Measurements from ENCODE around the gene ENTPD8.
"Not testable (repeated sequence)": the region's sequence is repeated elsewhere in the genome, so short reads cannot be mapped to it uniquely, and the experiment has no call there.

The ENTPD8 gene

DNA sequence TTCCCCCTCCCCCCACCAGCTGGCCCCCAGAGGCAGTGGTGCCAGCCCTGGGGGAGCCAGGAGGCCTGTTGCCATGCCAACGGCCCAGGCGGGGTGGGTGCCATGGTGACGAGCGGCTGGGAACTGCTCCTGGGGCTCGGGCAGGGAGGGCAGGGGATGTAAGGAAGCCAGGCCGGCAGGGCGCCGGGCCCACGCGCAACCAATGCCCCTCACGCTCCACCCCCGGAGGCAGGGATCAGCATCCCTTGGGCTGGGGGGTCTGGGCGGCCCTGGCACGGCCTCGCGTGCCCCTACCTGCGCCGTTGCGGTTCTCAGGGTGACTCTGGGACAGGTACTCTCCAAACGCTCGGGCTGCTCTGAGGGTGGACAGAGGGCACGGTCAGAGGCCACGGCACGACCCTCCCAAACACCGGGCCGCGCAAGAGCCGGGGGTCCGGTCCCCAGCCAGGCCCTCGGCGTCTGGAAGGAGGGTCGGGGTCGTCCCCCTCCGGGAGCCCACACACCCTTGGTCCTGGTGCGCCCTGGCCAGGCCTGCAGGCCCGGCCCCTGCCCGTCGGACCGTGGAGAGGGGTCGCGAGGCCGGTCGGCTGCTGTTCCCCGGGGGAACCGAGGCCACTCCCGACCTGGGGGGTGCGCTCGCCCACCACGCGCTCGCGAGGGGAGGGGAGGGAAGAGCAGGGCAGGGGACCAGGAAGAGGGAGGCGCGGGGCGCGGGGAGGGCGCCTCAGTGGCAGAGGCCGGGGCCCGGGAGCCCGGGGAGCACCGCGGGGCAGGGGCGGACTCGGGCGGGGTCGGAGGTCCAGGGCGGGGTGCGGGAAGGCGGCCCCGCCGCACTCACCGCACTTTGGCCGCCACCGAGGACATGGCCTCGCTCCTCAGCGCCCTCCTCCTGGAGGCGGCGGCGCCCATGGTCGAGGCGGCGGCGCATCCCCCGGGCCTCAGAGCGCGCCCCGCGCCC is 17.3 kb upstream of the ENTPD8 start:
- DNase-seq: peak in 8 of 14 donors; percentile 30 to 76 (median 66)

DNA sequence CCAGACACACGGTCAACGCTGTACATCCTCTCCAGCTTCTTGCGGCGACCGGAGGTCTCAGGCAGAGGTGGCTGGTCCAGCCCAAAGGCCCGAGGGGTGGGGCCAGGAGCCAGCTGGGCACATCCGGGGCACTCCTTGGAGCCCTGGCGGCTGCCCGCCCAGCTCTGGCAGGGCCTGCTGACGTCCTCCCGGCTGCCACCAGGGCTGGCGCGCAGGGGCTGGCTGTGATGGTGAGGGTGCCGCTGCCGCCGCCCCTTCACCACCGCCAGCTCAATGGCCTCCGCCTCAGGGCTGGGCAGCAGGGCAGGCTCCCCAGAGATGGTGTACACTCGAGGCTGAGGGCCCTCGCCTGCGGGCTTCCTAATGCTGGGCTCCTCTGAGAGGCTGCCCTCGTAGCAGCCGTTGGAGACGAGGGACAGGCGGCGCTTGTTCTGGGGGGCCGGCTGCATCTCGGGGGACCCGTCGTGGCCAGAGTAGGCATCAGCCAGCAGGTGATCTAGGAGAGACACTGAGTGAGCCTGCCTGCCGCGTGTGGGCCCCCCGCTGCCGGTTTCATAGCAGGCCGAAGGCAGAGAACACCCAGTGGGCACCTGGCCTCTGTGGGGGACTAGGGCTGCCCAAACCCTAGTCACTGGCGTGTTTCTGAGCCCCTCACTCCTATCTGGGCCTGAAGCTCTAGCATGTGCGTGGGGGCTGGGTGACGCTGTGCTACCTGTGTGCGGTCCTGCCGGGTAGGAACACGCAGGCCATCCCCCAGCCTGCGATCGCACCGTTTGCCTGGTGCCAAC is 16.4 kb upstream of the ENTPD8 start:
- DNase-seq: peak in 4 of 14 donors; percentile 29 to 64 (median 48)

DNA sequence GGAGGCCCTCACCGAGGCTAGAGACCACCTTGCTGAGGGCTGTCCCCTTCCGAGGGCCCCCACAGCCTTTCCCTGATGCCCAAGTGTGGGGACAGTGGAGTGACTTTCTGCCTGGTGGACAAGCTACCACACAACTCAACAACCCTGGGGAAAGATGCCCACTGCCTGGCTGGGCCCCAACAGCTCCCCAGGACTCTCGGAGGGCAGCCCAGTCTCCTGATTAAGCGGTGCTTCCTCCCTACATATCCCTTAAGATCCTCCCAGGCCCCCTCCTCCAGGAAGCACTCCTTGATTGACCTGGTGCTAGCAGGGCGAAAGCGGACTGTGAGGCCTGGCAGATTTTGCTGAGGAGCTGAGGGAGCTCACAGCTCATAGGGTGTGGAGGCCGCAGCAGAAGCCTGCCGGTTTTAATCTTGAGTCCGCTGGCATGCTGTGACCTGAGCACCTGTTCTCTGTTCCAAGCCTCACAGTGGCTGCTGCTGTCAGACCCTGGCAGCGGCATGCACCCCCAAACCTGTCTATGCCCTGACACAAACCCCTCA is 15.8 kb upstream of the ENTPD8 start:
- DNase-seq: no peak

DNA sequence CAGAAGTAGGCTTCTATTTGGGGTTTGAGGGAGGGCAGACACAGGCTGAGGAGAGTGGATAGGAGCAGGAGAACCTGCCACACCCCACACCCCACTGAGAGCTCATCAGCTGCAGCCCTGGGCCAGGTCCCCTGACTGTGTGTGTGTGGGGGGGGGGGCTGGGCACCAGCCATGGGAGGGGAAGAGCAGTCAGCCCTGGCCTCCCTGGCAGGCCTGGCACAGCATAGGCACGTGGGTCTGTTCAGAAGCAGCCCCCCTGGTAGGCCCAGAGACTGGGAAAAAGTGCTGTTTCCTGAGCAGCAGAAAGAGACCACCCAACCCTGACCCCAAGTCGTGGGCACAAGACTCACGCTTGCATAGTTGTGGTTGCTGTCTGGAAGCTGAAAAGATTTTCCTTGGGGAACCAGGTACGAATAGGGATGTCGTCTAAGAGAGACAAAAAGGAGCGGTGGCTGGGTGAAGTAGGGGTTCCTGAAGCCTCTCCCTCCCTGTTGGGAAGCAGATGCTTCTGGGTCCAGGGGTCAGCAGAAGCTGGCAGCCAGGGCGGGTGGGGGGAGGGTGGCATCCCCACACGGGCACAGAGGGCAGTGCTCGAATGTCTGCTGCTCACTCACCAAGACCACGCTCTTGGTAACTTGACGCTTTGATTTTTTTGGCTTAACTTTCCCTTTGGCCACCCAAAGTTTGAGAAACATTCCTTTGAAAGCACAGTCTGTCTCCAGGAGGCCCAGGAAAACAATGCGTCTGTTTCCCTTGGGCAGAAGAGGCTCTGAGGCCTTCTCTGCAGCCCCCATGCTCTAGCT is 15.1 kb upstream of the ENTPD8 start:
- DNase-seq: peak in 2 of 14 donors; percentile 30 to 70

DNA sequence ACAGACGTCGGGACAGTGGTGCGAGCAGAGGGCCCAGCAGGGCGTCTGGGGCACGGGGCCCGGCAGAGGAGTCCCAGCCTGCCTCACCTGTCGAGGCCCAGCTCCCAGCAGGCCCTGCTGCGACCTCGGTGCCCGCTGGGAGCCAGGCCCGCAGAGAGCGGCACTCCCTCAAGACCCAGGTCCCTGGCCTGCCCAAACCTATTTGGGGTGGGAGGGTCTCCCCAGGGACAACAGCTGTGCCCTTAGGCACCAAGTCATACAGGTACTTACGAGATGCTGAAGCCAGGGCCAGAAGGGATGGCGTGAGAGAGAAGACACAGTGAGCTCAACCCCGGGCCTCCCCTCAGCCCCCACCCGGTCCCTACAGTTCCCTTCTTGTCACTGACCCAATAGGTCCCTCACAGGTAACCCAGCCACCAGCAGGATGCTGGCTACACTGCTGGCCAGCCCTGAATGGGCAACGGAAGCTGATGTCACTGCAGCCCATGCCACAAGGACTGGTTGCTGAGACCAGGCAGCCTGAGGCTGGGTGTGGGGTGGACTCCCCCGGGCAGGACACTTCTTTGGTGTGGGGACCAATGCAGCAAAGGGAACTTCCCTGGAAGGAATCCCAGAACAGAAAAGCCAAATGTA is 14.3 kb upstream of the ENTPD8 start:
- DNase-seq: no peak

DNA sequence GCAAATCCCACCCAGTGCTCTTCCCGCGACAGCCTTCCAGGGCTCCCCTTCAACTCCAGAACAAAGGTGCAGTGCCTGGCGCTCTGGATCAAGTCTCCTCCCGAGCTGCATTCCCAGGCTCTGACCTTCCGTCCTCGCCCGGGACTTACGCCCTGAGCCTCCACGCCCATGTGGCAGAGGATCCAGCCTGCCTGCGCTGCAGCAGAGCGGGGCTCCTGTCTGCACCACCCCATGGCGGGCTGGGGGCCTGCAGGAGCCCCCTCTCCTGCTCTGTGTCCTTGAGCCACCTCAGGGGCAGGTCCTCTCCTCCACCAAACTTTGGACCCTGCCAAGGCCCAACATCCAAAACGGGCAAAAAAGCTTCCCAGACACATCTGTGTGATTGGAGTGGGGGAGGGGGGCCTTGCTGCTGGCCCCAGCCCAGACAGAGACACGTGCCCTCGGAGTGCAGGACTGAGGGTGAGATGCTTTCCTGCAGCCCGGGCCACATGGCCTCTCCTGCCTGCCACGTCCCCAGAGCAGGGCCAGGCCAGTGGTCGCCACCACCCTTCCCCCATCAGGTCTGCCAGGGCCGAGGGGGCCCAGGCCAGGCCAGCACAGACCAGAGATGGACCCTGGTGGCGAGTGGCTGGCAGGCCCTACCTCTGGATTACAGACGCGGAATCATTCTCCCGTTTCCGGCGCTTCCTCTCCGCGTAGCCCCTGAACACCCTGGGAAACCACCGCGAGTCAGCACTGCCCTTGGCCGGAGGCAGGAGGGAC is 13.6 kb upstream of the ENTPD8 start:
- DNase-seq: no peak

DNA sequence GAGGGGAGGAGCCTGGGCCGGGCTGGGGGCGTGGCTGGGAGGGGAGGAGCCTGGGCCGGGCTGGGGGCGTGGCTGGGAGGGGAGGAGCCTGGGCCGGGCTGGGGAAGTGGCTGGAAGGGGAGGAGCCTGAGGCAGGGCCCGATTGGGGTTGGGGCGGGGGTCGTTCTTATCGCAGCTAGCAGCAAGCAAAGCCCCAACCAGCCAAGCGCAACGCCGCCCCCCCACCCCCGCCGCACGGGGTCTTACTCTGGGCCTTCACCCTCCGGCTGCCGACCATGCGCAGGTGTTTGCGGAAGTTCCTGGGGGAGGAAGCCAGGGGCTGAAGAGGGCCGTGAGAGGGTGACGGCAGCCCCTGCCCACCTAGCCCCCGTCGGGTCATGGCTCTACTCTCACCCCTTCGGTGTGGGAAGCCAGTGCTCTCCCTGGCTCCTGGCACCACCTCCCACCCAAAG is 13.0 kb upstream of the ENTPD8 start:
- peak in 1 of 14 donors; percentile 31 for DNase-seq

DNA sequence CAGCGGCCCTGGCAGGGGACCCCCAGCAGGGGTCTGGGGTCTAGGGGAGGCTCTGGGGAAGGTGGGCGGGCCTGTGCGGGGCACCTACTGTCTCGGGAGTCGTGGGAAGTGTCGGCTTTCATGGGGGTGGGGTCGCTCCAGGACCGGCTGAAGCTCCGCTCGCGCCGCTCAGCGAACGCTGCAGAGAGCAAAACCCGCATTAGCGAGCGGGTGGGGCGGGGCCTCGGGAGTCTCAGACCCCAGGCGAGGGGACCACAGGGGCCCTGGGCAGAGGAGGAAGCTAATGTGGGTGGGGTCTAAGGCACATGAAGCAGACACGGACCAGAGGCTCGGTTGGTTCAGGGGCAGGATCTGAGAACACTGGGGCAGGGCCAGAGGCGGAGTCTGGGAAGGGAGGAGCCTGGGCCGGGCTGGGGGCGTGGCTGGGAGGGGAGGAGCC is 12.5 kb upstream of the ENTPD8 start:
- peak in 3 of 14 donors; percentile 22 to 33 (median 30) for DNase-seq

DNA sequence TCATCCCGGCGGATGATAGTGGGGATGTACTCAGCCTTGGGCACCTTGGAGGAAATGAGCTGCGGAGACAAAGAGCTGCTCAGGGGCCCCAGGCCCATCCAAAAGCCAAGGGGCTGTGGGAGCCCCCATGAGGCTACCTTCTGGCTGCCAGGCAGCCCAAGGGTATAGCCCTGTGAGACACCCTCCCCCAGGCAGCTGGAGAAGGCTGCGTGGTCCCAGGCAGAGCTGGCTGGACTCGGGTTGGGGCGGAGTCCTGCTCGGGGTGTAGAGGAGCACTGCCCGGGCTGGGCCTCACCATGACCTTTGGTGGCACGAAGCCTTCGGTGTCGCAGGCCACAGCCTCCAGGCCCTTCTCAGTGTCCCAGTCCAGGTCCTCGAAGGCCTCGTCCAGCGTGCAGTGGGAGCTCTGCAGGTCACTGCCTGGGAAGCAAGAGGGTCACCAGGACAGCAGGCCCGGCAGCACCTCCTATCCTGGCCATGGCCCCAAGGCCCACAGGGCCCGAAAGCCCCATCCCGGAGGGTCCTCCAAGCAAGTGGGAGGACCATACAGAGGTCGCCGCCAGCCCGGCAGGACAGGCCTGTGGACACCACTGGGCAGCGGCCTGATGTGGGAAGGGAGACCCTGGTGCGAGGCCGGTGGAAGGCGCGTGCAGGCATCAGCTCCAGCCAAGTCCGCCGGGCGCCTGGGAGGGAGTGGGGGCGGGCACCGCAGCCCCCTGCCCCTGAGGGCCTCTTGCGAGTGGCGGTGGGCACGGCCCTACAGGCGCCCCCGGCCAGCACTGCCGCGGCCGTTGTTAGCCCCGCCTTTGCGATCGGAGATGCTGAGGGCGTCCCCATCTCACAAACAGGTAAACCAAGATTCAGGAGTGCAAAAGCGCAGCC is 11.8 kb upstream of the ENTPD8 start:
- DNase-seq: no peak

DNA sequence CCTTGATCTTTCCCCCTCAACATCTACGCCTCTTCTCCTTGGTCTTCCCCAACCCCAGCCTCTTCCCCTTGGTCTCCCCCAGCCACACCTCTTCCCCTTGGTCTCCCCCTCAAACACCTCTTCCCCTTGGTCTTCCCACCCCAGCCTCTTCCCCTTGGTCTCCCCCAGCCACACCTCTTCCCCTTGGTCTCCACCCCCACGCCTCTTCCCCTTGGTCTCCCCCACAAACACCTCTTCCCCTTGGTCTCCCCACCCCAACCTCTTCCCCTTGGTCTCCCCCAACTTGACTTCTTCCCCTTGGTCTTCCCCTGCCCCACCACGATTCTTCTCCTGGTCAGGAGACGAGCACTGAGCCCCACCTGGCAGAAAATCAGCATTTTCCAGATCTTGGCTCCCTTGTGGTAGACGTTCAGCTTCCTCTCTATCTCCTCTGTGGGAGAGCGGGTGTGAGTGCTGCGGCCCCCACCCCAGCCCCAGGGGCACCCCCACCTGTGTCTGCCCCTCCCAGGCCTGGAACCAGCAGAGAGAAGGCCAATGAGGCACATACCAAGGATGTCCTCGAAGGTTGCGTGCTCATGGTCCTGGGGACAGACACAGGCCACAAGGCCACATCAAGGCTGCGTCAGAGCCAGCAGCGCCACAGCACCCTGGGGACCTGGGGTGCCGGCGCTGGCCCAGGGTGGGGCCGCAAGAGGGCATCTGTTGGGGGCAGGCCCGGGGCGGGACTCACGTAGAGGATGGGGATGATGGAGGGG is 11.0 kb upstream of the ENTPD8 start:
- DNase-seq: no peak

DNA sequence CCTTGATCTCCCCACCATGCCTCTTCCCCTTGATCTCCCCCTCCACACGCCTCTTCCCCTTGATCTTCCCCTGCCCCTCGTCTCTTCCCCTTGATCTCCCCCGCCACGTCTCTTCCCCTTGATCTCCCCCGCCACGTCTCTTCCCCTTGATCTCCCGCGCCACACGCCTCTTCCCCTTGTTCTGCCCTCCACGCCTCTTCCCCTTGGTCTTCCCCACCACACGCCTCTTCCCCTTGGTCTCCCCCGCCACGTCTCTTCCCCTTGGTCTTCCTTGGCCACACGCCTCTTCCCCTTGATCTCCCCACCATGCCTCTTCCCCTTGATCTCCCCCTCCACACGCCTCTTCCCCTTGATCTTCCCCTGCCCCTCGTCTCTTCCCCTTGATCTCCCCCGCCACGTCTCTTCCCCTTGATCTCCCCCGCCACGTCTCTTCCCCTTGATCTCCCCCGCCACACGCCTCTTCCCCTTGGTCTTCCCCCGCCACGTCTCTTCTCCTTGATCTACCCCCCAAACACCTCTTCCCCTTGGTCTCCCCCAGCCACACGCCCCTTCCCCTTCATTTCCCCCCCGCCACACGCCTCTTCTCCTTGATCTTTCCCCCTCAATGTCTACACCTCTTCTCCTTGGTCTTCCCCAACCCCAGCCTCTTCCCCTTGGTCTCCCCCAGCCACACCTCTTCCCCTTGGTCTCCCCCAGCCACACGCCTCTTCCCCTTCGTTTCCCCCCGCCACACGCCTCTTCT is 10.3 kb upstream of the ENTPD8 start:
- DNase-seq: not testable (repeated sequence)

DNA sequence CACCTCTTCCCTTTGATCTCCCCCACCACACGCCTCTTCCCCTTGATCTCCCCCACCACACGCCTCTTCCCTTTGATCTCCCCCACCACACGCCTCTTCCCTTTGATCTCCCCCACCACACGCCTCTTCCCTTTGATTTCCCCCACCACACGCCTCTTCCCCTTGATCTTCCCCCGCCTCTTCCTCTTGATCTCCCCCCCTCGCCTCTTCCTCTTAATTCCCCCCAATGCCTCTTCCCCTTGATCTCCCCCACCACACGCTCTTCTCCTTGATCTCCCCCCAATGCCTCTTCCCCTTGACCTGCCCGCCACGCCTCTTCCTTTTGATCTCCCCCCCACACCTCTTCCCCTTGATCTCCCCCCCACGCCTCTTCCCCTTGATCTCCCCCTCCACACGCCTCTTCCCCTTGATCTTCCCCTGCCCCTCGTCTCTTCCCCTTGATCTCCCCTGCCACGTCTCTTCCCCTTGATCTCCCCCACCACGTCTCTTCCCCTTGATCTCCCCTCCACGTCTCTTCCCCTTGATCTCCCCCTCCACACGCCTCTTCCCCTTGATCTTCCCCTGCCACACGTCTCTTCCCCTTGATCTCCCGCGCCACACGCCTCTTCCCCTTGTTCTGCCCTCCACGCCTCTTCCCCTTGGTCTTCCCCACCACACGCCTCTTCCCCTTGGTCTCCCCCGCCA is 9.5 kb upstream of the ENTPD8 start:
- DNase-seq: not testable (repeated sequence)

DNA sequence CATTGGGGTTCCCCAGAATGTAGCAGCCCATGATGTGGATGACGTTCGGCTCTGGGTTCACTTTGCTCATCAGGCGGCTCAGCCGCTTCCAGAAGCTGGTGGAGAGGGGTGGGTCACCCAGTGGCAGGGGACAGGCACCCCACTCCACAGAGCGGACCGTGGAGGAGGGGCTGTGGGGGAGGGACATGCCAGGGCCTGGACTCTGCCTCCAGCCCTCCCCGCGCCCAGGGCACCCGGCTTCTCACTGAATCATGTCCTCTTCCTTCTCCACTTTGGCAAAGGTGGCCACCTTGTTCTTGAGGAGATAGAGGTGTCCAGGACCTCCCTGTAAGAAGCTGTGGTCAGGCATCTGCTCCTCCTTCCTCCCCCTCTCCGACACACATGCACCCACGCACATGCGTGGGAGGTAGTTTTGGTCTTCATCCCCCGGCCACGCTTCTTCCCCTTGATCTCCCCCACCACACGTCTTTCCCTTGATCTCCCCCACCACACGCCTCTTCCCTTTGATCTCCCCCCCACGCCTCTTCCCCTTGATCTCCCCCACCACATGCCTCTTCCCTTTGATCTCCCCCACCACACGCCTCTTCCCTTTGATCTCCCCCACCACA is 8.9 kb upstream of the ENTPD8 start:
- no peak for DNase-seq

DNA sequence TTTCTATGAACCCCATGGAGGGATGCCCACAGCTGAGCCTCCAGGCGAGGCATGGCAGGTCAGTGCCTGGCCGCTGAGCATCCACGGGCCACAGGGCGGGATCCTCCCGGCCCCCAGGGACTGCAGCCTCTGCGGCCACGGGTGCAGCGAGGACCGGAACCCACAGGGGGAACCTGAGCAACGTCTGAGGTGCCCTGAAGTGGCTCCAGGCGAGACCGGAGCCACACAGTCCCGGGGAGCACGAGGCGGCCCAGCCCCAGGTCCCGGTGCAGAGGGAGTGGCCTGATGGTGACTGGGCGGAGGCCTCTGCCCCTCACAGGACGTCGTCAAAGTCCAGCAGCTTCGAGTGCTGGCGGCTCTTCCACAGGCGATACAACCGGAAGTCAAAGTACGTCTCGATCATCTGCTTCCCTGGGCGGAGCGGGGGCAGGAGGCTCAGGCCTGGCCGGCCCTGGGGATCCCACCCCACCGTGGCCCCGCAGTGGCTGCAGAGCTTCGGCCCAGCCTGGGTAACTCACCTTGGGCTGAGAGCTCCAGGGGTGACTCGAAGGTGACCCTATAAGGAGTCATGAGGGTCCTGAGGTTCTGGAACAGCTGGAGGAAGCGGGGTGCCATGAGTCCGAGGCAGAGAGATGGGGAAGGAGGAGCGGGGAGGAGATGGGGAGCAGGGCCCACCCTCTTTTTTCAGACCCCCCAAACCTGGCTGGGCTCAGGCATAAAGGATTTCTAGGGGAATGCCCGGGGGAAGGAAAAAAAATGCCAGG is 8.1 kb upstream of the ENTPD8 start:
- DNase-seq: no peak

DNA sequence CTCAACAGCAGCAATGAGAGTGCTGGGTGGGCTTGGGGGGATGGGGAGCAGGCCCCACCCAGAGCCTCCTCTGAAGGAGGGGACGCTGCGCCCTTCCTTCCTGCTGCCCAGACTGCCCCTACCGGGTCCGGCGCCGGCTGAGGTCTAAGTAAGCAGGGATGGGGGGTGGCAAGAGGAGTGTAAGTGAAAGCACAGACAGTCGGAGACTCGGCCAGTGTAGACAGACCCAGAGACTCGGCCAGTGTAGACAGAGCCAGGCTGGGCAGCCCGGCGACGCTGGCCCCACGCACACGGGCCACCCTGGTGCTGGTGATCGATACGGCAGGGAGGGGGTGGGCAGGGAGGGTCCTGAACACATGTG is 7.4 kb upstream of the ENTPD8 start:
- no peak for DNase-seq
